HFFc6 (cell line): ENCODE data around the gene YIPF2. TPM values are rescaled to one million over a fixed set of nuclear protein-coding genes. Genes with fewer than 3 reads are reported as not detected.

Experiments used
- DNase-seq: peaks from one replicate; pipeline ENCODE4 v3.0.0-alpha.2; 2018
- H3K27ac Mint-ChIP-seq: 2 replicates; pipeline ENCODE4 v1.8.0; 2020; ENCODE audit warnings: mild to moderate bottlenecking, mixed read lengths
- H3K27me3 Mint-ChIP-seq: 2 replicates; pipeline ENCODE4 v1.8.0; 2021; ENCODE audit warnings: mild to moderate bottlenecking, moderate library complexity, mixed read lengths; ENCODE audit not compliant: insufficient read depth
- H3K36me3 Mint-ChIP-seq: 2 replicates; pipeline ENCODE4 v1.8.0; 2021; ENCODE audit warnings: low read depth, mixed read lengths
- H3K4me1 Mint-ChIP-seq: 2 replicates; pipeline ENCODE4 v1.8.0; 2020; ENCODE audit warnings: low read depth, mixed read lengths
- H3K4me3 Mint-ChIP-seq: 2 replicates; pipeline ENCODE4 v1.8.0; 2020; ENCODE audit warnings: mild to moderate bottlenecking, moderate library complexity, mixed read lengths
- H3K9me3 Mint-ChIP-seq: 2 replicates; pipeline ENCODE4 v1.8.0; 2020; ENCODE audit warnings: mild to moderate bottlenecking, mixed read lengths
- CTCF ChIP-seq: fragments of 200-600 bp; sonication (generic); IDR thresholded peaks from 2 replicates; pipeline ENCODE4 v1.5.0; 2021; ENCODE audit warnings: antibody characterized with exemption, mild to moderate bottlenecking
- total RNA-seq, 6 experiments: library from RNA; stranded (reverse); fragmentation: NEBNext Ultra II Directional; extraction: Animal tissue kit (Norgen Biotek cat#: 25700); gene quantifications; 2 replicates in 1 of 6; 3 replicates in 5 of 6; pipeline ENCODE4 v1.2.3, GENCODE V29; 2021

Gene YIPF2
- total RNA-seq, 6 experiments from 2014 or later, result 78.7 to 105 (median 83.3) TPM

- Mint-ChIP-seq H3K27me3 (peaks cover 14% of the 10 kb centered on the region), H3K9me3 (no peaks in the 10 kb centered on the region), H3K27ac (no peak overlapping the region), H3K4me3 (no peak overlapping the region), H3K36me3 (peaks cover 16% of the 10 kb centered on the region), H3K4me1 (peaks cover 7% of the 10 kb centered on the region)
- no peak for DNase-seq
- no peak for TF ChIP-seq CTCF
These were observed 5.8 kb downstream of the YIPF2 start for GRCh38 chr19:10922638-10923014.

GRCh38 chr19:10921910-10922637 is 6.4 kb downstream of the YIPF2 start:
- H3K4me3 Mint-ChIP-seq, result no peak overlapping the region
- peaks cover 14% of the 10 kb centered on the region for H3K27me3 Mint-ChIP-seq
- DNase-seq, result no peak
- no peaks in the 10 kb centered on the region for H3K9me3 Mint-ChIP-seq
- H3K4me1 Mint-ChIP-seq, result peaks cover 1% of the 10 kb centered on the region
- H3K27ac Mint-ChIP-seq, result no peak overlapping the region
- TF ChIP-seq CTCF, result no peak
- H3K36me3 Mint-ChIP-seq, result peaks cover 10% of the 10 kb centered on the region; the same call in 1 of the 2 replicates

DNA sequence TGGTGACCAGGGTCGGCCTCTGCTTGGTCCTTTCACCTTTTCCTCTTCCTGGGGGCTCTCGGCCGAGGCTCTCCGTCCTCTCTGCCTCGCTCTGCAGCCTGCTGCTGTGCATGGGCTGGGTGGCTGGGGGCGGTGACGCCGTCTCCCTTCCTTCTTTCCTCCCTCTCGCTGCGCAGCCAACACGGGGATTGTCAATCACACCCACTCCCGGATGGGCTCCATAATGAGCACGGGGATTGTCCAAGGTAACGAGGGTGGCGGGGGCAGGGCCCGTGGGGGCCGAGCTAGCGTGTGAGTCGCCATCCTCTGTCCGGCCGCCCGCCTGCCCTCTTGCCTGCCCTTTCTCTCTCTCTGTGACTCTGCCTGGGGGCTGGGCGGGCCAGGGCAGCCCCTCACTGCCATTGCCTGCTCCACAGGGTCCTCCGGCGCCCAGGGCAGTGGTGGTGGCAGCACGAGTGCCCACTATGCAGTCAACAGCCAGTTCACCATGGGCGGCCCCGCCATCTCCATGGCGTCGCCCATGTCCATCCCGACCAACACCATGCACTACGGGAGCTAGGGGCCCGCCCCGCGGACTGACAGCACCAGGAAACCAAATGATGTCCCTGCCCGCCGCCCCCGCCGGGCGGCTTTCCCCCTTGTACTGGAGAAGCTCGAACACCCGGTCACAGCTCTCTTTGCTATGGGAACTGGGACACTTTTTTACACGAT is 7.1 kb downstream of the YIPF2 start:
- H3K36me3 Mint-ChIP-seq, result peaks cover 10% of the 10 kb centered on the region; the same call in 1 of the 2 replicates
- peaks cover 14% of the 10 kb centered on the region for H3K27me3 Mint-ChIP-seq
- TF ChIP-seq CTCF, result no peak
- H3K4me3 Mint-ChIP-seq, result no peak overlapping the region
- no peak for DNase-seq
- no peaks in the 10 kb centered on the region for H3K9me3 Mint-ChIP-seq
- H3K4me1 Mint-ChIP-seq, result no peaks in the 10 kb centered on the region
- H3K27ac Mint-ChIP-seq, result no peak overlapping the region

- Mint-ChIP-seq H3K27me3 (peaks cover 12% of the 10 kb centered on the region), H3K27ac (no peak overlapping the region), H3K4me3 (no peak overlapping the region), H3K9me3 (no peaks in the 10 kb centered on the region), H3K36me3 (peaks cover 10% of the 10 kb centered on the region; the same call in 1 of the 2 replicates), H3K4me1 (peaks cover 4% of the 10 kb centered on the region)
- TF ChIP-seq CTCF, result no peak
- no peak for DNase-seq
These were observed 7.7 kb downstream of the YIPF2 start for GRCh38 chr19:10920781-10921180.

DNA sequence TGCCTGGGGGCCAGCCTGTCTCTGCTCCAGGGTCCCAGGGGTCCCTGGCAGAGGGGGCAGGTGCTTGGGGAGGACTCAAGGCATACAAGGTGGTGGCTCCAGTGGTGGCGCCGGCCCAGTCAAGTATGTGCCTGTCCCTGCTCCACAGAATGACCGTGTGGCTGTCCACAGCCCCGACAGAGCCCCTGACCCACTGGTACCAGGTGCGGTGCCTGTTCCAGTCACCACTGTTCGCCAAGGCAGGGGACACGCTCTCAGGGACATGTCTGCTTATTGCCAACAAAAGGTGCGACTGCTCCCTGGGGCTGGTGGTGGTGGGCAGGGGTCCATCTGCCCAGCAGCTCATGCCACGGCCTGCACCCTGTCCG is 8.2 kb downstream of the YIPF2 start:
- no peak for TF ChIP-seq CTCF
- Mint-ChIP-seq H3K4me3 (no peak overlapping the region), H3K9me3 (no peaks in the 10 kb centered on the region), H3K4me1 (peaks cover 9% of the 10 kb centered on the region), H3K27me3 (peaks cover 11% of the 10 kb centered on the region), H3K36me3 (peaks cover 7% of the 10 kb centered on the region; the same call in 1 of the 2 replicates), H3K27ac (no peak overlapping the region)
- no peak for DNase-seq
